Left ventricle myocardium inferior (tissue), 1 donor: ENCODE measurements around the gene MYH11. TPM values are rescaled to one million over a fixed set of nuclear protein-coding genes. Genes with fewer than 3 reads are reported as not detected.
"Not testable (repeated sequence)": the region's sequence is repeated elsewhere in the genome, so short reads cannot be mapped to it uniquely, and the experiment has no call there.

Experiments
- DNase-seq: peaks from one replicate; pipeline ENCODE4 v3.0.0-alpha.2; 2020
- H3K27ac ChIP-seq: fragments of 200-600 bp; replicated peaks from 2 replicates; pipeline ENCODE4 v1.8.0; 2021
- H3K27me3 ChIP-seq: fragments of 200-600 bp; 2 replicates; pipeline ENCODE4 v1.8.0; 2021; ENCODE audit warnings: low read depth
- H3K36me3 ChIP-seq: fragments of 200-600 bp; 2 replicates; pipeline ENCODE4 v1.8.0; 2021
- H3K4me1 ChIP-seq: fragments of 200-600 bp; 2 replicates; pipeline ENCODE4 v1.8.0; 2021
- H3K4me3 ChIP-seq: fragments of 200-600 bp; 2 replicates; pipeline ENCODE4 v1.8.0; 2021; ENCODE audit warnings: mild to moderate bottlenecking, moderate library complexity
- H3K9me3 ChIP-seq: fragments of 200-600 bp; replicated peaks from 2 replicates; pipeline ENCODE4 v1.8.0; 2021
- intact Hi-C: fragments of 100-400 bp; cut with micrococcal nuclease; formaldehyde crosslinking; loops from one replicate; pipeline ENCODE4 v1.11.0; 2022
- total RNA-seq: library from RNA; stranded (reverse); fragmentation: NEBNext Ultra II Directional; extraction: Animal tissue kit (Norgen Biotek cat#: 25700); gene quantifications from one replicate; pipeline ENCODE4 v1.2.1, GENCODE V29; 2021
- TF ChIP-seq, protein P1 (sequence below): fragments of 200-600 bp; IDR thresholded peaks from 2 replicates; pipeline ENCODE4 v1.8.0; 2021; ENCODE audit warnings: antibody characterized with exemption, mild to moderate bottlenecking, borderline replicate concordance
- donor health status: DM: no; HTN: yes; CAD: no; lungs with severe emphysema.

The MYH11 gene
- total RNA-seq, 1 donor from 2014 or later: 15.6 TPM

- Histone ChIP-seq H3K27ac (no peak overlapping the region), H3K9me3 (peaks cover 19% of the 10 kb centered on the region), H3K36me3 (no peaks in the 10 kb centered on the region), H3K4me1 (peaks cover 10% of the 10 kb centered on the region), H3K4me3 (no peak overlapping the region), H3K27me3 (no peaks in the 10 kb centered on the region)
- DNase-seq: no peak
- TF ChIP-seq, protein P1, sequence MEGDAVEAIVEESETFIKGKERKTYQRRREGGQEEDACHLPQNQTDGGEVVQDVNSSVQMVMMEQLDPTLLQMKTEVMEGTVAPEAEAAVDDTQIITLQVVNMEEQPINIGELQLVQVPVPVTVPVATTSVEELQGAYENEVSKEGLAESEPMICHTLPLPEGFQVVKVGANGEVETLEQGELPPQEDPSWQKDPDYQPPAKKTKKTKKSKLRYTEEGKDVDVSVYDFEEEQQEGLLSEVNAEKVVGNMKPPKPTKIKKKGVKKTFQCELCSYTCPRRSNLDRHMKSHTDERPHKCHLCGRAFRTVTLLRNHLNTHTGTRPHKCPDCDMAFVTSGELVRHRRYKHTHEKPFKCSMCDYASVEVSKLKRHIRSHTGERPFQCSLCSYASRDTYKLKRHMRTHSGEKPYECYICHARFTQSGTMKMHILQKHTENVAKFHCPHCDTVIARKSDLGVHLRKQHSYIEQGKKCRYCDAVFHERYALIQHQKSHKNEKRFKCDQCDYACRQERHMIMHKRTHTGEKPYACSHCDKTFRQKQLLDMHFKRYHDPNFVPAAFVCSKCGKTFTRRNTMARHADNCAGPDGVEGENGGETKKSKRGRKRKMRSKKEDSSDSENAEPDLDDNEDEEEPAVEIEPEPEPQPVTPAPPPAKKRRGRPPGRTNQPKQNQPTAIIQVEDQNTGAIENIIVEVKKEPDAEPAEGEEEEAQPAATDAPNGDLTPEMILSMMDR: no peak
- intact Hi-C loops: no loop called here
Observed at GRCh38 chr16:15796885-15797284, 59.9 kb downstream of the MYH11 start.

DNA sequence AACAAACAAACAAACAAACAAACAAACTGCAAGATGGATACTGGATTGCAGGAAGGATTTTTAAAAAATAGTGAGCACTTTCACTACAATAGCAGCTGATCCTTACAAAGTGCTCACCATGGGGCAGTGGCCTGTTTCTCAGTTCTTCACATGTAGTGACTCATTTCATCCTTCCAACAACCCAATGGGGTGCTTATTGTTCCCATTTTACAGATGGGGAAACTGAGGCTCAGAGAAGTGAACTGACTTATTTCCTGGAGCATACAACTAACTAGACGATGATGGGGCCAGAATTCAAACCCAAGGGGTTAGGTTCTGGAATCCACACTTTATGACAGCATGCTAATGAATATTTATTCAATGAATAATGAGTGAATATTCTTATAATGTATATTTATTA is 61.2 kb downstream of the MYH11 start:
- DNase-seq: no peak
- Histone ChIP-seq H3K36me3 (no peaks in the 10 kb centered on the region), H3K27ac (no peak overlapping the region), H3K4me1 (peaks cover 10% of the 10 kb centered on the region), H3K4me3 (no peak overlapping the region), H3K27me3 (no peaks in the 10 kb centered on the region), H3K9me3 (peaks cover 19% of the 10 kb centered on the region)
- intact Hi-C loops: no loop called here
- TF ChIP-seq, protein P1: no peak

DNA sequence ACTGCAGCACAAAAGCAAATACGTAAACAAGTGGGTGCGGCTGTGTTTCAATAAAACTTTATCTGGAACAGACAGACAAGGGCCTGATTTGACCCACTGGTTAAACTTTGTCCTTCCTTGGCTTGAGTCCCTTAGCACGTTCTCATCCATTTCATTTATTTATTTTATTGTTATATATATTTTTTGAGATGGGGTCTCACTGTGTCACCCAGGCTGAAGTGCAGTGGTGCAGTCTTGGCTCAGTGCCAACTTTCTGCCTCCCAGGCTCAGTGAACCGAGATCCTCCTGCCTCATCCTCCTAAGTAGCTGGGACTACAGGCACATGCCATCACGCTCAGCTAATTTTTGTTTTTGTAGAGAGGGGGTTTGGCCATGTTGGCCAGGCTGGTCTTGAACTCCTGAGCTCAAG is 64.3 kb downstream of the MYH11 start:
- H3K36me3 ChIP-seq: no peaks in the 10 kb centered on the region
- H3K27me3 ChIP-seq: no peaks in the 10 kb centered on the region
- TF ChIP-seq, protein P1: no peak
- peaks cover 10% of the 10 kb centered on the region for H3K4me1 ChIP-seq
- no peak overlapping the region for H3K27ac ChIP-seq
- no peak overlapping the region for H3K4me3 ChIP-seq
- intact Hi-C loops: no loop called here
- peaks cover 16% of the 10 kb centered on the region for H3K9me3 ChIP-seq
- DNase-seq: no peak

DNA sequence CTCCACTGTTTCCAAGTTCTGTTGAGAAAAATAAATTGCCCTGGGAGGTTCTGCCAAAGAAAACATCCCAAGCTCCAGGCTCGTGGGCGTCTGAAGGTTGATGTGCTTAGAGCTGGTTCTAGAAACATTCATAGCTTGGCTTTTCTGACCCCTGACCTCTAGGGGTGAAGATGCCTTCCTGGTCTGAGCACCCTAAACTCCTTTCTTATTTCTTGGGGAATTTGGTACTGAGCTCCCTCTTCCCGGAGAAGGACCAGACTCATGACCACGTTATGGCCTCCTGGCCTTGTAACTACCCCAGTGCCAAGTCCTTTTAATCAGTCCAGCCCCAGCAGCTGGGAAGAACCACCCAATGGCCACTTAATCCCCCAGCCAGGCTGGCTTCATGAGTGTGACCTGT is 66.4 kb downstream of the MYH11 start:
- Histone ChIP-seq H3K36me3 (no peaks in the 10 kb centered on the region), H3K4me1 (peaks cover 10% of the 10 kb centered on the region), H3K9me3 (no peaks in the 10 kb centered on the region), H3K4me3 (no peak overlapping the region), H3K27me3 (peaks cover 10% of the 10 kb centered on the region), H3K27ac (no peak overlapping the region)
- DNase-seq: no peak
- intact Hi-C loops: no loop called here
- TF ChIP-seq, protein P1: no peak

- H3K27me3 ChIP-seq, H3K9me3 ChIP-seq, H3K27ac ChIP-seq, DNase-seq, H3K36me3 ChIP-seq, H3K4me1 ChIP-seq, H3K4me3 ChIP-seq, intact Hi-C loops: not testable (repeated sequence)
Observed at GRCh38 chr16:15789816-15790215, 67.0 kb downstream of the MYH11 start.

- Histone ChIP-seq H3K4me3 (no peak overlapping the region), H3K27me3 (peaks cover 10% of the 10 kb centered on the region), H3K9me3 (no peaks in the 10 kb centered on the region), H3K4me1 (peaks cover 5% of the 10 kb centered on the region), H3K36me3 (no peaks in the 10 kb centered on the region), H3K27ac (no peak overlapping the region)
- no peak for DNase-seq
- intact Hi-C loops: no loop called here
- TF ChIP-seq, protein P1: no peak
Observed at GRCh38 chr16:15788846-15789239, 68.0 kb downstream of the MYH11 start.
